Hepatocyte (in vitro differentiated cells): ENCODE results near the gene ITGB4.

Experiments
- CTCF ChIP-seq: fragments of 200-600 bp; sonication (generic); IDR thresholded peaks from 2 replicates; pipeline ENCODE4 v1.5.1; 2016; ENCODE audit warnings: antibody characterized with exemption, mild to moderate bottlenecking; ENCODE audit not compliant: poor library complexity
- EZH2 ChIP-seq: fragments of 200-600 bp; sonication (generic); IDR thresholded peaks from 2 replicates; pipeline ENCODE4 v1.6.1; 2016; ENCODE audit warnings: antibody characterized with exemption, mild to moderate bottlenecking, borderline replicate concordance
- EZH2phosphoT487 ChIP-seq: fragments of 200-600 bp; sonication (generic); IDR thresholded peaks from one replicate; pipeline ENCODE4 v1.6.1; 2018; ENCODE audit warnings: antibody characterized with exemption, mild to moderate bottlenecking, low read depth, moderate library complexity; ENCODE audit not compliant: unreplicated experiment, severe bottlenecking

GRCh38 chr17:75672011-75672410 lies 49.2 kb upstream of the ITGB4 start:
- TF ChIP-seq CTCF (no peak), EZH2 (no peak), EZH2phosphoT487 (no peak)
